MM.1S (cell line): ENCODE data around the gene HOXA6.

ENCODE experiments used
- DNase-seq: peaks from one replicate; pipeline ENCODE4 v3.0.0-alpha.2; 2015
- H2AFZ ChIP-seq: fragments of 300-600 bp; sonication (generic); 2 replicates; pipeline ENCODE4 v1.6.0; 2016; ENCODE audit warnings: antibody characterized with exemption, low read length
- H3F3A ChIP-seq: fragments of 300-600 bp; sonication (generic); 2 replicates; pipeline ENCODE4 v1.6.1; 2016; ENCODE audit warnings: mild to moderate bottlenecking, antibody characterized with exemption, low read length, moderate library complexity, mixed read lengths; ENCODE audit not compliant: insufficient read depth
- H3K27ac ChIP-seq: fragments of 300-600 bp; sonication (generic); 2 replicates; pipeline ENCODE4 v1.5.1; 2016; ENCODE audit warnings: mild to moderate bottlenecking, low read length
- H3K27me3 ChIP-seq: fragments of 300-600 bp; sonication (generic); replicated peaks from 2 replicates; pipeline ENCODE4 v1.6.0; 2016; ENCODE audit warnings: low read length; ENCODE audit not compliant: insufficient read depth
- H3K36me3 ChIP-seq: fragments of 300-600 bp; sonication (generic); replicated peaks from 2 replicates; pipeline ENCODE4 v1.6.1; 2016; ENCODE audit warnings: mild to moderate bottlenecking, low read length, mixed read lengths; ENCODE audit not compliant: insufficient read depth
- H3K4me1 ChIP-seq: fragments of 300-600 bp; sonication (generic); 2 replicates; pipeline ENCODE4 v1.6.1; 2016; ENCODE audit warnings: low read length, mixed read lengths
- H3K4me2 ChIP-seq: fragments of 300-600 bp; sonication (generic); 2 replicates; pipeline ENCODE4 v1.6.0; 2016; ENCODE audit warnings: low read depth, low read length
- H3K4me3 ChIP-seq: fragments of 300-600 bp; sonication (generic); 2 replicates; pipeline ENCODE4 v1.5.1; 2016; ENCODE audit warnings: low read length, mixed read lengths
- H3K79me2 ChIP-seq: fragments of 300-600 bp; sonication (generic); 2 replicates; pipeline ENCODE4 v1.6.1; 2016; ENCODE audit warnings: mixed run types, low read length, mixed read lengths
- H3K9ac ChIP-seq: fragments of 300-600 bp; sonication (generic); 2 replicates; pipeline ENCODE4 v1.6.1; 2016; ENCODE audit warnings: low read length, mixed read lengths
- H3K9me2 ChIP-seq: fragments of 300-600 bp; sonication (generic); replicated peaks from 2 replicates; pipeline ENCODE4 v1.6.1; 2016; ENCODE audit warnings: mild to moderate bottlenecking, low read length, mixed read lengths; ENCODE audit not compliant: insufficient read depth
- H3K9me3 ChIP-seq: fragments of 300-600 bp; sonication (generic); replicated peaks from 2 replicates; pipeline ENCODE4 v1.6.1; 2016; ENCODE audit warnings: mild to moderate bottlenecking, low read length, mixed read lengths; ENCODE audit not compliant: insufficient read depth
- H4K20me1 ChIP-seq: fragments of 300-600 bp; sonication (generic); 2 replicates; pipeline ENCODE4 v1.6.1; 2016; ENCODE audit warnings: mild to moderate bottlenecking, low read length, moderate library complexity, mixed read lengths; ENCODE audit not compliant: insufficient read depth
- CTCF ChIP-seq: fragments of 300-600 bp; sonication (generic); IDR thresholded peaks from 2 replicates; pipeline ENCODE4 v1.5.1; 2016; ENCODE audit warnings: antibody characterized with exemption, low read length, mixed read lengths
- EZH2 ChIP-seq: fragments of 300-600 bp; sonication (generic); optimal IDR thresholded peaks from 2 replicates; pipeline ENCODE3; 2017; ENCODE audit warnings: low read depth, mild to moderate bottlenecking, antibody characterized with exemption, low read length, mixed read lengths
- EZH2phosphoT487 ChIP-seq: fragments of 300-600 bp; sonication (generic); IDR thresholded peaks from 2 replicates; pipeline ENCODE4 v1.6.1; 2018; ENCODE audit warnings: antibody characterized with exemption, low read length

Gene HOXA6

GRCh38 chr7:27189295-27189996 is 41.9 kb upstream of the HOXA6 start:
- H3K9ac ChIP-seq: no peak overlapping the region
- no peaks in the 10 kb centered on the region for H3K4me1 ChIP-seq
- TF ChIP-seq EZH2phosphoT487 (no peak), EZH2 (no peak), CTCF (no peak)
- no peaks in the 10 kb centered on the region for H3K9me3 ChIP-seq
- H3K4me3 ChIP-seq: no peak overlapping the region
- H3K79me2 ChIP-seq: no peaks in the 10 kb centered on the region
- H3K27me3 ChIP-seq: peaks cover 97% of the 10 kb centered on the region
- DNase-seq: no peak
- H3K36me3 ChIP-seq: no peaks in the 10 kb centered on the region
- H3F3A ChIP-seq: no peaks in the 10 kb centered on the region
- no peak overlapping the region for H2AFZ ChIP-seq
- H3K9me2 ChIP-seq: no peaks in the 10 kb centered on the region
- no peak overlapping the region for H3K27ac ChIP-seq
- H3K4me2 ChIP-seq: no peak overlapping the region
- H4K20me1 ChIP-seq: no peaks in the 10 kb centered on the region

- H3K27ac ChIP-seq: no peak overlapping the region
- H3K4me2 ChIP-seq: peak overlapping the region; percentile 30; the same call in 1 of the 2 replicates
- no peak overlapping the region for H2AFZ ChIP-seq
Measured at GRCh38 chr7:27188386-27189294, 41.1 kb upstream of the HOXA6 start.

More at GRCh38 chr7:27188386-27189294, 41.1 kb upstream of the HOXA6 start:
- Histone ChIP-seq H3K4me3 (no peak overlapping the region), H3K79me2 (no peaks in the 10 kb centered on the region), H4K20me1 (no peaks in the 10 kb centered on the region), H3F3A (no peaks in the 10 kb centered on the region), H3K9me2 (no peaks in the 10 kb centered on the region), H3K36me3 (no peaks in the 10 kb centered on the region), H3K4me1 (no peaks in the 10 kb centered on the region), H3K27me3 (peaks cover 96% of the 10 kb centered on the region), H3K9ac (no peak overlapping the region), H3K9me3 (no peaks in the 10 kb centered on the region)
- no peak for TF ChIP-seq EZH2
- TF ChIP-seq EZH2phosphoT487: no peak
- TF ChIP-seq CTCF: no peak
- no peak for DNase-seq
